Lower lobe of right lung (tissue), 2 donors: Measurements from ENCODE around the gene FAM89B. TPM values are rescaled to one million over a fixed set of nuclear protein-coding genes. Genes with fewer than 3 reads are reported as not detected.

Experiments
- ATAC-seq, 2 donors: fragments of 200-7000 bp; cut with Tn5 transposase; one replicate each; pipeline ENCODE4 v1.9.1; 2020 to 2022; ENCODE audit warnings: mild to moderate bottlenecking in 2 of 2, moderate library complexity in 2 of 2
- DNase-seq: peaks from one replicate; pipeline ENCODE4 v3.0.0-alpha.2; 2020
- H3K27ac ChIP-seq: fragments of 200-600 bp; one replicate; pipeline ENCODE4 v1.8.0; 2022
- H3K27me3 ChIP-seq: fragments of 200-600 bp; one replicate; pipeline ENCODE4 v1.8.0; 2022; ENCODE audit warnings: low read depth
- H3K36me3 ChIP-seq: fragments of 200-600 bp; one replicate; pipeline ENCODE4 v1.8.0; 2022; ENCODE audit warnings: mild to moderate bottlenecking
- H3K4me1 ChIP-seq: fragments of 200-600 bp; one replicate; pipeline ENCODE4 v1.8.0; 2022
- H3K4me3 ChIP-seq: fragments of 200-600 bp; one replicate; pipeline ENCODE4 v1.8.0; 2022; ENCODE audit warnings: mild to moderate bottlenecking
- H3K9me3 ChIP-seq: fragments of 200-600 bp; one replicate; pipeline ENCODE4 v1.8.0; 2022
- intact Hi-C: fragments of 100-400 bp; cut with DNase I; formaldehyde crosslinking; loops from one replicate; pipeline ENCODE4 v1.11.0; 2022
- total RNA-seq: library from RNA; stranded (reverse); fragmentation: NEBNext Ultra II Directional; extraction: Animal tissue kit (Norgen Biotek cat#: 25700); gene quantifications from one replicate; pipeline ENCODE4 v1.2.1, GENCODE V29; 2021
- TF ChIP-seq, protein P1 (sequence below): fragments of 200-600 bp; IDR thresholded peaks from one replicate; pipeline ENCODE4 v1.8.0; 2022; ENCODE audit warnings: antibody characterized with exemption, mild to moderate bottlenecking
- donor health status: DM: no; HTN: yes; CAD: no; lungs with severe emphysema.

Gene FAM89B
- total RNA-seq, 1 donor from 2014 or later, result 48.6 TPM

DNA sequence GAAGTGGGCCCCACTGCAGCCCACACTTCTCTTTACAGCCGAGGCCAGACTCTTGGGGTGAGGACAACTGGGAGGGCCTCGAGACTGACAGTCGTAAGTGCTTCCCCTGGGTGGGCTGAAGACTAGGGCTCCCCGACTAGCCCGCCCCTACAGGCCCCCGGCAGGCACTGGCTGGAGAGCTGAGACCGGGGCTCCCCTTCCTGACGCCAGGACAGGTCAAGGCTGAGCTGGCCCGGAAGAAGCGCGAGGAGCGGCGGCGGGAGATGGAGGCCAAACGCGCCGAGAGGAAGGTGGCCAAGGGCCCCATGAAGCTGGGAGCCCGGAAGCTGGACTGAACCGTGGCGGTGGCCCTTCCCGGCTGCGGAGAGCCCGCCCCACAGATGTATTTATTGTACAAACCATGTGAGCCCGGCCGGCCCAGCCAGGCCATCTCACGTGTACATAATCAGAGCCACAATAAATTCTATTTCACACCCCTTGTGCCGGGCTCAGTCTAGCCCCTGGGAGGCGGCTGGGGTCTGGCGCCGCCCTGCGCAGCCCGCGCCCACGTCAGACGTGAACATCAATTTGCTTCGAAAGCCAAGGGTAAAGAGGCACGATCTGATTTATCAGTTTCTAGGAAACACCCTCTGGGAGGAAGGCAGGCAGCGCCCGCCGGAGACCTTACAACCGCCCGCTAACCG, 34.0 kb upstream of the FAM89B start:
- Histone ChIP-seq H3K27ac (no peak overlapping the region), H3K27me3 (no peaks in the 10 kb centered on the region), H3K36me3 (peaks cover 54% of the 10 kb centered on the region), H3K9me3 (no peaks in the 10 kb centered on the region), H3K4me3 (no peak overlapping the region), H3K4me1 (peaks cover 29% of the 10 kb centered on the region)
- DNase-seq (no peak), ATAC-seq (no peak)
- intact Hi-C loops, result no loop called here
- TF ChIP-seq, protein P1, sequence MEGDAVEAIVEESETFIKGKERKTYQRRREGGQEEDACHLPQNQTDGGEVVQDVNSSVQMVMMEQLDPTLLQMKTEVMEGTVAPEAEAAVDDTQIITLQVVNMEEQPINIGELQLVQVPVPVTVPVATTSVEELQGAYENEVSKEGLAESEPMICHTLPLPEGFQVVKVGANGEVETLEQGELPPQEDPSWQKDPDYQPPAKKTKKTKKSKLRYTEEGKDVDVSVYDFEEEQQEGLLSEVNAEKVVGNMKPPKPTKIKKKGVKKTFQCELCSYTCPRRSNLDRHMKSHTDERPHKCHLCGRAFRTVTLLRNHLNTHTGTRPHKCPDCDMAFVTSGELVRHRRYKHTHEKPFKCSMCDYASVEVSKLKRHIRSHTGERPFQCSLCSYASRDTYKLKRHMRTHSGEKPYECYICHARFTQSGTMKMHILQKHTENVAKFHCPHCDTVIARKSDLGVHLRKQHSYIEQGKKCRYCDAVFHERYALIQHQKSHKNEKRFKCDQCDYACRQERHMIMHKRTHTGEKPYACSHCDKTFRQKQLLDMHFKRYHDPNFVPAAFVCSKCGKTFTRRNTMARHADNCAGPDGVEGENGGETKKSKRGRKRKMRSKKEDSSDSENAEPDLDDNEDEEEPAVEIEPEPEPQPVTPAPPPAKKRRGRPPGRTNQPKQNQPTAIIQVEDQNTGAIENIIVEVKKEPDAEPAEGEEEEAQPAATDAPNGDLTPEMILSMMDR, result no peak

GRCh38 chr11:65538915-65539743, 33.2 kb upstream of the FAM89B start:
- peak overlapping the region; percentile 90 for H3K27ac ChIP-seq
- DNase-seq (no peak), ATAC-seq (no peak)
- peak overlapping the region; percentile 76 for H3K4me3 ChIP-seq
- intact Hi-C loops, result no loop called here
- TF ChIP-seq, protein P1, result no peak
- no peaks in the 10 kb centered on the region for H3K9me3 ChIP-seq
- no peaks in the 10 kb centered on the region for H3K27me3 ChIP-seq
- H3K4me1 ChIP-seq, result peaks cover 29% of the 10 kb centered on the region
- H3K36me3 ChIP-seq, result peaks cover 47% of the 10 kb centered on the region

GRCh38 chr11:65539744-65540289, 32.5 kb upstream of the FAM89B start:
- H3K27ac ChIP-seq, result peak overlapping the region; percentile 90
- peak overlapping the region; percentile 76 for H3K4me3 ChIP-seq
- intact Hi-C loops, result no loop called here
- H3K4me1 ChIP-seq, result peaks cover 29% of the 10 kb centered on the region
- no peaks in the 10 kb centered on the region for H3K9me3 ChIP-seq
- H3K36me3 ChIP-seq, result peaks cover 40% of the 10 kb centered on the region
- TF ChIP-seq, protein P1, result no peak
- ATAC-seq (peak; percentile 45 to 57), DNase-seq (no peak)
- H3K27me3 ChIP-seq, result no peaks in the 10 kb centered on the region

DNA sequence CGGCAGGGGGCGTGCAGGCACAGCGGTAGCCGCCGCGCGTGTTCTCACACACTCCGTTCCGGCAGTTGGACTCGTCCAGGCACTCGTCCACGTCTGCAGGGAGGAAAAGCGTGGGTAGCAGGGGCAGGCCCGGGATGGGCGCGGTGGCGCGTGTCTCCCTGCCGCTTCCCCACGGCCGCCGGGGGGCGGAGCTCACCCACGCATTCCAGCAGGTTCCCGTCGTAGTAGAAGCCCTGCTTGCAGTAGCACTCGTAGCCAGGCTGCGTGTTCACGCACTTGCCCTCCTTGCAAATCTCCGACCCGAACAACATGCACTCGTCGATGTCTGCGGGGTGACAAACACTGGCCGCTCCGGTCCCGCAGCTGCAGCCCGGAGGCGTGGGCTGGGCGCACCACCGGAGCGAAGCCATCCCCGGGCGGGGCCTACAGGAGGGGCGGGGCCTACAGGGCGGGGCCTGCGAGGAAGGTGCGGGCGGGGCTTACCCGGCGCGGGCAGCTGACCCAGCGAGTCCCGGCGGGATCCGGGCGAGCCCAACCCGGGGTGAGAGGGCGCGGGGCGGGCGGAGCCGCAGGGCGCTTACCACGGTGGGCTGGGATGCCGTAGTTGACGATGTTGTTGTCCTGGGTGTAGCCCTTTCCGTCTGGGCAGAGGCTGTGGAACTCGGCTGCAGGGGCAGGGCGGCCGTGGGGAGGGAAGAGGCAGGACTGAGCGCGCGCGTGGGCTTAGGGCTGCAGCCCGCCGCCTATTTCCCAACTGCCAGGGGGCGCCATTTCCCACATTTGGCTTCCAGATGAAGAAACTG, 31.8 kb upstream of the FAM89B start:
- ATAC-seq, result peak; percentile 95
- DNase-seq, result peak; percentile 95

More for the DNA sequence above, 31.8 kb upstream of the FAM89B start:
- intact Hi-C loops, result no loop called here
- H3K27me3 ChIP-seq, result no peaks in the 10 kb centered on the region
- peak overlapping the region; percentile 76 for H3K4me3 ChIP-seq
- TF ChIP-seq, protein P1, result peak; percentile 83
- H3K27ac ChIP-seq, result peak overlapping the region; percentile 90
- H3K9me3 ChIP-seq, result no peaks in the 10 kb centered on the region
- H3K36me3 ChIP-seq, result peaks cover 39% of the 10 kb centered on the region
- peaks cover 29% of the 10 kb centered on the region for H3K4me1 ChIP-seq
